Mucosa of gallbladder (tissue), 1 donor: ENCODE results near the gene RBM44. TPM values are rescaled to one million over a fixed set of nuclear protein-coding genes. Genes with fewer than 3 reads are reported as not detected.
A peak's percentile ranks its signal among the peaks of the same experiment; 100 is the strongest.
"Not testable (repeated sequence)": the region's sequence is repeated elsewhere in the genome, so short reads cannot be mapped to it uniquely, and the experiment has no call there.

Source experiments
- DNase-seq: peaks from one replicate; pipeline ENCODE4 v3.0.0-alpha.2; 2020; ENCODE audit warnings: low spot score
- total RNA-seq: library from RNA; stranded (reverse); gene quantifications from one replicate; pipeline ENCODE4 v1.2.1, GENCODE V29; 2021
- donor health status: DM: no; HTN: no; CAD: no.

Gene RBM44
- total RNA-seq, 1 donor from 2014 or later, result 0.55 TPM

GRCh38 chr2:237848940-237849339, 50.4 kb downstream of the RBM44 start:
- not testable (repeated sequence) for DNase-seq

DNA sequence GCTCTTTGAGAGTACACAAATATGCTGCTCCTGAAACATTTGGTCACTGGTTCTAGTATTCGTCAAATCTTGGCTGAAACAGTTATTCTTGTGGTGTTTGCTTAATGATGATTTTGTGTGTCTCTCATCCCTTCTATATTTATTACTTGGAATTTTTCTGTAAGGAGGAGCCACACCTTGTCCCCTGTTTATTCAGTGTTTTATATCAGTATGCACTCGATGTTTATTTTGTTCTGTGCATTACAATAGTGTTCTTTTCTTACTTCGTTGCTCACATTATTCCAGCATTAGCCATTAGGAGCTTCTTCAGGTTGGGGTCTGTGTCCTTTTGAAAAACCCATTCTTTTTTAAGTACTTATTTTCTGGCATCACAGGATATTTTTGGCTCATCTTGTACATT, 55.7 kb downstream of the RBM44 start:
- no peak for DNase-seq

- DNase-seq, result no peak
Measured at GRCh38 chr2:237857791-237858190, 59.2 kb downstream of the RBM44 start.

GRCh38 chr2:237858294-237859081, 59.9 kb downstream of the RBM44 start:
- peak; percentile 76 for DNase-seq

GRCh38 chr2:237859082-237859433, 60.5 kb downstream of the RBM44 start:
- no peak for DNase-seq

DNA sequence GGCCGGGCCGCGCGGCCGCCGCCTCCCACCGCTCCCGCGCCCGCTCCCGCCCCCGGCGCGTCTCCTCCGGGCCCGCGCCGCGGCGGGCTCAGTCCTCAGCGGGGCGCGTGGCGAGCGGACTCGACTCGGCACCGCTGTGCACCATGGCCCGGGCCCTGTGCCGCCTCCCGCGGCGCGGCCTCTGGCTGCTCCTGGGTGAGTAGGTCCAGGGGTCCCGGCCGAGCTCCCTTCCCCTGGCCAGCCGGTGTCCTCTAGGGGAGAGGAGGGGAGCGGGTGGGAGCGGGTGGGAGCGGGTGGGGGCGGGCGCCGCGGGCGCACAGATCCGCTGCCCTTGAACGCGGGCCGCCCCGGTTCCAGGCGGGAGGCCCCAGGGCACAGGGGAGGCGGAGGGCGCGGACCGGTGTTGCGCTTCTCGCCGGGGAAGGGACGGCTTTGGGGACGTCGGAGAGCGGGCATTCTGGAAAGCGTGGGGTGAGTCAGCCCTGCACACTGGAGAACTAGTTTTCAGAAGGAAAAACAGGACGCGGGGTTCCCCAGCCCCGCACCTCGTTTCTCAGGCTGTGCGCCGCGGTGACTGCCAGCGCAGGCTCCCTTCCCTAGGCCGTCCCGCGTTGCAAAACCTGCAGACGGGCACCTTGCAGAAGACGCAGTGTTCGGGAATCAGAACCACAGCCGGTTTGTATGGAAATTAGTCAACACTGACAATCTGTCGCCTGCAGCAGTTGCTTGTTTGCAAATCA, 61.1 kb downstream of the RBM44 start, which contains the start of gene RAMP1:
TSS of gene RAMP1 (plus strand) at position 91 of the 740 bp plus-strand sequence. CDS start at position 144, 53 bp downstream.
- DNase-seq, result no peak

- DNase-seq, result no peak
Measured at GRCh38 chr2:237860273-237860935, 61.8 kb downstream of the RBM44 start.

DNA sequence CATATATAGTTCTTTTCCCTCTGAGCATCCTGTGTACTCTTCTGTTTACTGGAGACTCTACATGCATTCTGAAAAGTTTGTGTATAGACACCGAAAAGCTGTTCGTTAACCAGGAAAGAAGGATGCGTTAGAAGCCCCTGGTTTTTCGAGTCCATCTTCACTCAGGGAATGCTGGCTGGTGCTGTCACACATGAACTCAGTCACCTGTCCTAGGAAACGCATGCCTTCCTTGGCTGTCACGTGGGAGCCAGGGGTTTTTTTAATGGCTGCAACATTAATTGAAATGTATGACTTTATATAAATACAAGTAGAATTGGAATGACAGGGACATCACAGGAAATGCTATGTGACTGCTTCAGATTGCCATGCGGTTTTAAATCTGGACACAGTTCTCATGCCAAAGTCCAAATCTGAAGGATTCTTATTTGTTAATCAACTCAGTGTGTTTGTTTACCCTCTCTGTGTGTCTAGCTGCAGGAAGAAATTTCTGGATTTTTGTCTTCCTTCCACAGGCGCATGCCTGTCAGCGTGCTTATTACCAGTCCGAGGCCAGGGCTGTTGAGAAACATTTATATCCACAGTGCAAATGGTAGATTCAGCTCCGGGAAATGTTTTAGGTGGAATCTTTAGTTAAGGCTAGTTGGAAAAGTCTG, 63.4 kb downstream of the RBM44 start:
- DNase-seq, result no peak

- DNase-seq, result no peak
Measured at GRCh38 chr2:237862528-237862895, 63.9 kb downstream of the RBM44 start.

DNA sequence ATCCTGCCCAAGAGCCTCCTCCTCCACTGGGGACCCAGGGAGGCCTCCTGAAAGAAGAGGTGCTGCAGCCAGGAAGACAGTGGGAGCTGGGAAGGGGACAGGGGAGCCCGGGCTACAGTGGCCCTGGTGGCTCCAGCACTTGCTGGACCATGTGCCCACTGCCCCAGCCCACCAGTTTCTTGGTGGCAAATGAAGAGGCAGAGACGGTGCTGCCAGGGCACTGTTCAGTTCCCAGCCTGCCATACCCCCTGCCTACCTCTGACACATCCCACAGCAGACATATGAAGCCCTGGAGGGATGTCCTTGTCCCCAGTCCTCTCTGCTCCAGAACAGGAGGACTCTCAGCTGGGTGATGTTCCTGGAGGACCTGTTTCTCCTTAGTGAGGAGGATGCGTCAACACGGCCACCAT, 64.5 kb downstream of the RBM44 start:
- no peak for DNase-seq

DNA sequence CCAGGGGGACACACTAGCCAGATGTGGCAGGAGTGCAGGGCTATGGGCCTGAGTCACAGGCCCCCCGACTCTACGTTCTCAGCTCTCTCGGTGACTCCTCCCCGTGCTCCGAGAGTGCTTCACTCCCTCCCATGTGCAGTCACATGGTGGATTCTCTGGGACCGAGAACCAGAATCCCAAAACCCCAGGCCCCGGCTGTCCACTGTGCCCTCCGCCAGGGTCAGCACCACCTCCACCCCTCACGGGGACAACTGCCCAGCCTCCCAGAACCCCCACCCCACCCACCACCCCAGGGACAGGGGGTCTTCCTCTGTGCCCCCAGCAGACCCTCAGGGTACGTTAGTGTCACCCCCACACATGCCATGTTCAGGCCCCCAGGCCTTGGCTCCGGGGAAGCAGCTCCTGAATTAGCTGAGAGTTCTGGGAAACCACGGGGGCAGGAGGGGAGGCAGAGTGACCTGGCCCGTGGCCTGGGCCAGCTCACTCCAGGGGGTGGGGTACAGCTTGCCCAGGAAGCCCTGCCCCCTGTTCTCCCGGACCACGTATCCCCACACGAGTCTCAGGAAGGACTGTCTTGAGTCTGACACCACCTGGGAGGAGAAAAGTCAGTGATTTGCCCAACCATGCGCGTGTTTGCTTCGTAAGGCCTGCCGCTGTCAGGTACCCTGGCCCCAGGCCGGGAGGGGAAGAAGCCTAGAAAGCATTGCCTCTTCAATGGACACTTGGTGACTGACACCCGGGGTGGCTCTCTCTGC, 65.3 kb downstream of the RBM44 start:
- DNase-seq, result no peak

DNA sequence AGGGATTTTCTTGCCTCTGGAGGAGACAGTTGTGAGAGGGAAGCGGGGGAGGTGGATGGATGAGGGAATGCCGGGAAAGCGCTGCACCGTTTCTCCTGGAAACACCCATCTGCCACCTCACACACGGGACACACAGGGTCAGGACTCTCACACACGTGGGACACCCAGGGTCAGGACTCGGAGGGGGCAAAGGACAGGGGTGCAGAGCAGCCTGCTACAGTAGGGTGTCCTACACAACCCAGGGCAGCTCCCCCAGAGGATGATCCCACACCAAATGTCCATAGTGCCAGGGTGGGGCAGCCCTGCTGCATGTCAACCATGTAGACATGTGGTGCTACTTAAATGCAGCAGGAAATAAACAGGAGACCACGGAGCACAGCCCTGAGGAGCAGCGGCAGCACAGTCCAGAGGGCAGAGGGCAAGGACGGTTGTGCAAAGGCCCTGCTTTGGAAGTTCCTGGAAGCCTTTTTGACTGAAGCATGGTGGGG, 65.9 kb downstream of the RBM44 start:
- no peak for DNase-seq

DNA sequence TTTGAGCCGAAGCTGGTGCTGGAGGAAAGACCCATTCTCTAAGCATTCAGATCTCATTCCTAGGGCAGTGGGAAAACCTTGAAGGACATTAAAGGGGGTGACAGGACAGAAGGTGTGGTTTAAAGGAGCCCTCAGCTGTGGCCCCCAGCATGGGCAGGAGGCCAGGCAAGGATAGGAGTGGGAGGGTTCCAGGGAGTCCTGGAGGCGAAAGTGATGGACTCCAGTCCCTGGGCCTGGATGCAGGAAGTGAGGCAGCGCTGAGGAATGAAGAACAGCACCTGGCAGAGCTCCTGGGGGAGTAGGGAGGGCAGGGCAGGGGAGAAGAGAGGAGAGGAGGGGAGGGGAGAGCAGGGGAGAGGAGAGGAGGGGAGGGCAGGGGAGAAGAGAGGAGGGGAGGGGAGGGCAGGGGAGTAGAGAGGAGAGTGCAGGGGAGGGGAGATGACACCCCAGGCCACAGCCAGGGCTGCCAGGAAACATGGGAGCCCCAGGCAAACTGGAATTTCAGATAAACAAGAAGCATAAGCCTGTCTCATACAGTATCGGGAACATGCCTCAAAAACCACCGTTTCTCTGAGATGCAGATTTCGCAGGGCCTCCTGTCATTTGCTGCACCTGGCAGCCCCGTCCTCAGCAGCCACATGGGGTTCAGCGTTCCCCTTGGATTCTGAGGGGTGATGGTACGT, 66.5 kb downstream of the RBM44 start:
- no peak for DNase-seq

DNA sequence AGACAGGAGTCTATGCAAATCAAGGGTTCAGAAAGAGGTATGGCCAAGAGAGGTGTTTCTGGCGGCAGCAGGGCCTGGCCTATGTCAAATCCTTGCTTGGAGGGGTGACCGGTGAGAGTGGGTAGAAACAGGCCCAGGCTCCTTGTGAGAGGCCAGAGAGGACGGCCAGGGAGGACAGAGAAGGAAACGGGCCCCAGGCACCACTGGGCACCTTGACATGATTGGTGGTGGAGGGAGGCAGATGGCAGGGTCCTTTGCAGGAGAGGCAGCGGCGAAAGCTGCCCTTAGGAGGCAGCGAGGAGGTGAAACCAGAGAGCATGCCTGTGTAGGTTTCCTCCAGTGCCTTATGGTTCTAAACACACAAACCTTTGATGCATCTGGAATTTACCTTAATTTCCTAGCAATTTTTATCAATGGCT, 67.1 kb downstream of the RBM44 start:
- no peak for DNase-seq

DNA sequence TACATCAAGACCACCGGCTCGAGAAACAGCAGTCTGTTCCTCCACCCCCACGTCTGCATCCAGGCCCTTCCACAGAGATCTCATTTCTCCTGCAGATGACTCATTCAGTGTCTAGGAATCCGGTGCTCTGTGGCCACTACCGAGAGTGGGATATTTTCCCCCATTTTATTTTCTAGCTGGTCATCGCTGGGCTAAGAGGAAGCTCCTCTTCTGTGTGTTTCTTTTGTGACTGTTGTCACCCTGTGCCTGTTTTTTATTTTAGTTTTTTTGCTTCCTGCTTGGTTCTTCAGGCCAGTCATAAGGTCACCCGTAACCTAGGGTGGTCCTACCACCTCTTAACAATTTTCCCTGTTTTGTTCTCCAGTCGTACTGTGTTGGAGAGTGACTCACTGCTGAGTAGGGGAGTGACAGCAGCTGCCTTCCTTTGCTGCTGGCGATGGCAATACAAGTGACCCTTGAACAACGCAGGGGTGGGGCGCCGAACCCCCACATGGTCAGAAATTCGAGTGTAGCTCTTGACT, 67.6 kb downstream of the RBM44 start:
- no peak for DNase-seq

DNA sequence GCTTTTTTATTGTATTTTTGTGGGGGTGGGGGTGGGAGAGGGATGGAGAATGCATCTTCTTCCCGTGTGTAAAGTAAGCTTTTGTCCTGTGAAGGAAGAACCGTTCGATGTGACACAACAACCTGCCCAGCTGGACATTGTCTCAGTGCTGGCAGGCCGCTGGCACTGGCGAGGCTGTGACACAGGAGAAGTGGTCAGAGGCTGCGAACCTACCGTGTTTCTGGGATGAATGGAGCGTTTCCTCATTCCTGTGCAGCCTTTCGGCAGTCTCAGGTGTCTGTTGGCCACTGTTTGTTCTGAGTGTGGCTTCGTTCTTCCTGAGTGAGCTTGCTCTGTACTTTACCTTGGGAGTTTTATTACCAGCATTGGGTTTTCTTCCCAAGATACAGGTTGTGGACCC, 68.9 kb downstream of the RBM44 start:
- DNase-seq, result no peak

GRCh38 chr2:237868074-237868473, 69.5 kb downstream of the RBM44 start:
- DNase-seq, result not testable (repeated sequence)

- DNase-seq, result no peak
Measured at GRCh38 chr2:237868631-237869342, 70.2 kb downstream of the RBM44 start.

DNA sequence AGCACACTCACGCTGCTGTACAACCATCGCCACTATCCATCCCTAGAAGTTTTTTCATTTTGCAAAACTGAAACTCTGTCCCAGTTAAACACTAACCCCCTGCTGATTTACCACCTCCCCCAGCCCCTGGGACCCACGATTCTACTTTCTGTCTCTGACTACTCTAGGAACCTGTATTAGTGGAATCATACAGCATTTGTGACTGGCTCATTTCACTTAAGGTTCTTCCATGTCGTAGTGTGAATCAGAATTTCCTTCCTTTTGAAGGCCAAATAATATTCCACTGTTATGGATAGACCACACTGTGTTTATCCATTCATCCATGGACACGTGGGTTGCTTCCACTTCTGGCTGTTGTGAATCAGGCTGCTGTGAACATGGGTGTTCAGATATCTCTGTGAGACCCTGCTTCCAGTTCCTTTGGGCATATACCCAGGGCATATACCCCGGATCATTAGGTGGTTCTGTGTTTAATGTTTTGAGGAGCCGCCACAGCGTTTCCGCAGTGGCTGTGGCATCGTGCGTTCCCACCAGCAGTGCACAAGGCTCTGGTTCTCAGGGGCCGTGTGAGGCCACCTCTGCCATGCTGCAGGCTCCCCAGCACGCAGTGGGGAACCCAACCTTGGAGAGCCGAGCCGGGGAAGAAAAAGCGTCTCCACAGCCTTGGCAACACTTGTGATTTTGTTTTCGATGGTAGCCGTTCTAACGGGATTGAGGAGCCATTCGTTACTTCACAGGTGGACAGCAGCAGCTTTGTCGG, 70.9 kb downstream of the RBM44 start:
- DNase-seq, result no peak
